Immature natural killer cell (primary cell): Measurements from ENCODE around the gene CCDC78. TPM values are rescaled to one million over a fixed set of nuclear protein-coding genes. Genes with fewer than 3 reads are reported as not detected.
A peak's percentile ranks its signal among the peaks of the same experiment; 100 is the strongest.

Experiments
- DNase-seq, 3 donors: peaks; one replicate each; pipeline ENCODE4 v3.0.0; 2022; ENCODE audit warnings: mixed read lengths in 1 of 3
- H3K27ac Mint-ChIP-seq, 6 donors: one replicate each; pipeline ENCODE4 v1.8.0; 2020; ENCODE audit warnings: mixed read lengths in 6 of 6, mild to moderate bottlenecking in 5 of 6, inconsistent platforms in 4 of 6, moderate library complexity in 3 of 6
- H3K27me3 Mint-ChIP-seq, 3 donors: one replicate each; pipeline ENCODE4 v1.8.0; 2020 to 2021; ENCODE audit warnings: low read depth in 3 of 3, mild to moderate bottlenecking in 3 of 3, mixed read lengths in 3 of 3, moderate library complexity in 3 of 3, inconsistent platforms in 1 of 3
- H3K36me3 Mint-ChIP-seq, 3 donors: one replicate each; pipeline ENCODE4 v1.8.0; 2020; ENCODE audit warnings: mixed read lengths in 3 of 3, inconsistent platforms in 2 of 3, mild to moderate bottlenecking in 2 of 3
- H3K4me1 Mint-ChIP-seq, 2 donors: one replicate each; pipeline ENCODE4 v1.8.0; 2020; ENCODE audit warnings: inconsistent platforms in 2 of 2, mild to moderate bottlenecking in 2 of 2, mixed read lengths in 2 of 2, moderate library complexity in 1 of 2
- H3K4me3 Mint-ChIP-seq, 5 donors: one replicate each; pipeline ENCODE4 v1.8.0; 2020; ENCODE audit warnings: mild to moderate bottlenecking in 5 of 5, mixed read lengths in 5 of 5, inconsistent platforms in 3 of 5, moderate library complexity in 3 of 5
- H3K9me3 Mint-ChIP-seq, 6 donors: one replicate each; pipeline ENCODE4 v1.8.0; 2020; ENCODE audit warnings: mild to moderate bottlenecking in 6 of 6, mixed read lengths in 6 of 6, inconsistent platforms in 4 of 6, moderate library complexity in 3 of 6
- polyA plus RNA-seq, 3 donors: library from polyadenylated mRNA; unstranded; fragments of 300-500 nt; fragmentation: Illumina TruSeq; gene quantifications; one replicate each; pipeline ENCODE4 v1.2.3, GENCODE V29; 2021

The CCDC78 gene
- polyA plus RNA-seq, 3 donors from 2014 or later, result 0.34 to 1.7 (median 1.4) TPM

- Mint-ChIP-seq H3K4me3 (peak overlapping the region in 2 of 5 donors; percentile 30 to 33), H3K27me3 (peaks cover 1 to 12% (median 8%) of the 10 kb centered on the region in 3 donors), H3K36me3 (peaks cover 0 to 2% (median 0%) of the 10 kb centered on the region in 3 donors), H3K4me1 (peaks cover 16 to 39% of the 10 kb centered on the region in 2 donors), H3K27ac (no peak overlapping the region), H3K9me3 (no peaks in the 10 kb centered on the region)
- DNase-seq, result no peak
These were observed 39.6 kb downstream of the CCDC78 start for GRCh38 chr16:686459-687260.

DNA sequence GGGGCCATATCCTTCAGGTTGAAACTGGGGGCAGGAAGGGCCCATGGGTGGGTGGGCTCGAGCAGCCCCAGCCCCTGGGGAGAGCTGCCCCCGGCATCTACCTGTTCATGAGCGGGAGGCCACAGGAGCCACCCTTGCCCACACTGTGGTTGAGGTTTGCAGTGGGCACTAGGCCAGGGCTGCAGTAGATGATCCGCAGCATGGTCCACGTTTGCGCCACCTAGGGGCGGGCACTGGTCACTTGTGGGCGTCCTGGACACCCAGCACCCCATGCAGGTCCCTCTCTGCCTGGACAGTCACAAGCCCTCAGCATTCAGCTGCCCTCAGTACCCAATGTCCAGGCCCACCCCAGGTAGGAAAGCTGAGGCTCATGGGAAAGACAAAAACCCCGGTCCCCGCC, 40.3 kb downstream of the CCDC78 start:
- peaks cover 1 to 12% (median 8%) of the 10 kb centered on the region in 3 donors for H3K27me3 Mint-ChIP-seq
- peaks cover 0 to 2% (median 0%) of the 10 kb centered on the region in 3 donors for H3K36me3 Mint-ChIP-seq
- H3K9me3 Mint-ChIP-seq, result no peaks in the 10 kb centered on the region
- DNase-seq, result no peak
- peak overlapping the region in 3 of 6 donors; percentile 59 to 78 (median 64) for H3K27ac Mint-ChIP-seq
- H3K4me1 Mint-ChIP-seq, result peaks cover 19 to 43% of the 10 kb centered on the region in 2 donors
- peak overlapping the region; percentile 23 to 58 (median 47) for H3K4me3 Mint-ChIP-seq

GRCh38 chr16:684961-685696, 41.1 kb downstream of the CCDC78 start:
- Mint-ChIP-seq H3K27ac (peak overlapping the region in 1 of 6 donors; percentile 23), H3K4me3 (peak overlapping the region in 1 of 5 donors; percentile 27), H3K27me3 (peaks cover 0 to 12% (median 3%) of the 10 kb centered on the region in 3 donors), H3K36me3 (peaks cover 0 to 2% (median 0%) of the 10 kb centered on the region in 3 donors), H3K4me1 (peaks cover 13 to 38% of the 10 kb centered on the region in 2 donors), H3K9me3 (no peaks in the 10 kb centered on the region)
- no peak for DNase-seq

- peak within 1 kb of the TSS in 5 of 6 donors; percentile 14 to 86 (median 61) for H3K27ac Mint-ChIP-seq
- peak; percentile 96 for DNase-seq
- peaks cover 0 to 2% (median 0%) of the 10 kb centered on the region in 3 donors for H3K36me3 Mint-ChIP-seq
- H3K4me1 Mint-ChIP-seq, result peaks cover 11 to 32% of the 10 kb centered on the region in 2 donors
- no peaks in the 10 kb centered on the region for H3K9me3 Mint-ChIP-seq
- H3K4me3 Mint-ChIP-seq, result peak within 1 kb of the TSS; percentile 70 to 83 (median 76)
- peaks cover 2 to 10% (median 3%) of the 10 kb centered on the region in 3 donors for H3K27me3 Mint-ChIP-seq
These were observed 42.0 kb downstream of the CCDC78 start, which contains the start of gene JMJD8 for GRCh38 chr16:684071-684794. Gene JMJD8, minus strand, starts transcription at chr16:684334. Its CDS starts 15 bp downstream, at chr16:684319.

- H3K4me1 Mint-ChIP-seq, result peaks cover 11 to 29% of the 10 kb centered on the region in 2 donors
- H3K27ac Mint-ChIP-seq, result peak overlapping the region in 4 of 6 donors; percentile 17 to 70 (median 48)
- H3K9me3 Mint-ChIP-seq, result no peaks in the 10 kb centered on the region
- DNase-seq, result no peak
- H3K36me3 Mint-ChIP-seq, result peaks cover 0 to 2% (median 0%) of the 10 kb centered on the region in 3 donors
- peaks cover 4 to 10% (median 5%) of the 10 kb centered on the region in 3 donors for H3K27me3 Mint-ChIP-seq
- peak overlapping the region; percentile 43 to 71 (median 58) for H3K4me3 Mint-ChIP-seq
These were observed 42.7 kb downstream of the CCDC78 start for GRCh38 chr16:683396-684070.

- Mint-ChIP-seq H3K36me3 (peaks cover 0 to 2% (median 0%) of the 10 kb centered on the region in 3 donors), H3K4me1 (peaks cover 11 to 29% of the 10 kb centered on the region in 2 donors), H3K4me3 (peak overlapping the region; percentile 56 to 73 (median 65)), H3K9me3 (no peaks in the 10 kb centered on the region), H3K27me3 (peaks cover 4 to 10% (median 5%) of the 10 kb centered on the region in 3 donors), H3K27ac (peak overlapping the region in 5 of 6 donors; percentile 22 to 75 (median 64))
- DNase-seq, result no peak
These were observed 43.5 kb downstream of the CCDC78 start for GRCh38 chr16:682493-683395.

DNA sequence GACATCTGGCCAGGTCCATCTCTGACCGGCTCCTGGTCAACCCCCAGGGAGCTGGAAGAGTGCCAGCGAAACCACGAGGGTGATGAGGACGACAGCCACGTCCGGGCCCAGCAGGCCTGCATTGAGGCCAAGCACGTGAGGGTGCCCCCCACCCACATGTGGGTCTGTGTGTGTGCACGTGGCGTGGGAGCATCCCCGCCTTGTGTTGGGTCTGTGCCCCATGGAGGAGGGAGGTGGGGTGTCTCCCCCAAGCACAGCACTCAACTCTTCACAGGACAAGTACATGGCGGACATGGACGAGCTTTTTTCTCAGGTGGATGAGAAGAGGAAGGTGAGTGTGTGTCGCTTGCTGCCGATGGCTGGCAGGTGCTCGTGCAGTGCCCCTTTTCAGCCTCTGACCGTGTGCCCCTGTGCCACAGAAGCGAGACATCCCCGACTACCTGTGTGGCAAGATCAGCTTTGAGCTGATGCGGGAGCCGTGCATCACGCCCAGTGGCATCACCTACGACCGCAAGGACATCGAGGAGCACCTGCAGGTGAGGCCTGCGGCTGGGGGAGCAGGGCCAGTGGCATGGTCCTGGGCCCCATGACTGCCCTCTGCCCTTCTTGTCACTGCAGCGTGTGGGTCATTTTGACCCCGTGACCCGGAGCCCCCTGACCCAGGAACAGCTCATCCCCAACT, 44.4 kb downstream of the CCDC78 start:
- no peak for DNase-seq
- H3K27me3 Mint-ChIP-seq, result peaks cover 4 to 10% (median 6%) of the 10 kb centered on the region in 3 donors

GRCh38 chr16:680967-681745, 45.1 kb downstream of the CCDC78 start:
- Mint-ChIP-seq H3K4me1 (peaks cover 11 to 26% of the 10 kb centered on the region in 2 donors), H3K27ac (peak overlapping the region in 4 of 6 donors; percentile 28 to 72 (median 46)), H3K36me3 (peaks cover 0 to 2% (median 0%) of the 10 kb centered on the region in 3 donors), H3K27me3 (peaks cover 4 to 8% (median 7%) of the 10 kb centered on the region in 3 donors), H3K4me3 (peak overlapping the region; percentile 59 to 73 (median 69)), H3K9me3 (no peaks in the 10 kb centered on the region)
- no peak for DNase-seq

More for the DNA sequence above, 44.4 kb downstream of the CCDC78 start:
- Mint-ChIP-seq H3K36me3 (peaks cover 0 to 2% (median 0%) of the 10 kb centered on the region in 3 donors), H3K4me3 (peak overlapping the region; percentile 56 to 73 (median 69)), H3K4me1 (peaks cover 11 to 26% of the 10 kb centered on the region in 2 donors), H3K27ac (peak overlapping the region in 3 of 6 donors; percentile 36 to 64 (median 57)), H3K9me3 (no peaks in the 10 kb centered on the region)

DNA sequence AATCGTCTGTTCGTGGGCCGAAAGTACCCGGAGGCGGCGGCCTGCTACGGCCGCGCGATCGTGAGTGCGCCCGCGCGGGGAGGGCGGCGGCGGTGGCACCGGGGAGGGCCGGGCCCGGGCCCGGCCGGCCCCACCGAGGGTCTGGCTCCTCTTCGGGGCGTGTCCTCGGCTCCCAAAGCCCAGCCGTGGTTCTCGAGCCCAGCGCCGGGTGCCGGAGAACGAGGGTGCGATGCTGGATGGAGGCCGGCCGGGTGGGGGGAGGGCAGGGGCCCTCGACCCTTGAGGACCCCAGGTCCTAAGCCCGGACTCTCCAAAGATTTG, 45.7 kb downstream of the CCDC78 start:
- DNase-seq, result no peak
- Mint-ChIP-seq H3K36me3 (peaks cover 0 to 2% (median 0%) of the 10 kb centered on the region in 3 donors), H3K4me3 (peak overlapping the region; percentile 59 to 81 (median 65)), H3K27ac (peak overlapping the region in 1 of 6 donors; percentile 72), H3K4me1 (peaks cover 11 to 21% of the 10 kb centered on the region in 2 donors), H3K9me3 (no peaks in the 10 kb centered on the region), H3K27me3 (peaks cover 4 to 7% (median 7%) of the 10 kb centered on the region in 3 donors)

DNA sequence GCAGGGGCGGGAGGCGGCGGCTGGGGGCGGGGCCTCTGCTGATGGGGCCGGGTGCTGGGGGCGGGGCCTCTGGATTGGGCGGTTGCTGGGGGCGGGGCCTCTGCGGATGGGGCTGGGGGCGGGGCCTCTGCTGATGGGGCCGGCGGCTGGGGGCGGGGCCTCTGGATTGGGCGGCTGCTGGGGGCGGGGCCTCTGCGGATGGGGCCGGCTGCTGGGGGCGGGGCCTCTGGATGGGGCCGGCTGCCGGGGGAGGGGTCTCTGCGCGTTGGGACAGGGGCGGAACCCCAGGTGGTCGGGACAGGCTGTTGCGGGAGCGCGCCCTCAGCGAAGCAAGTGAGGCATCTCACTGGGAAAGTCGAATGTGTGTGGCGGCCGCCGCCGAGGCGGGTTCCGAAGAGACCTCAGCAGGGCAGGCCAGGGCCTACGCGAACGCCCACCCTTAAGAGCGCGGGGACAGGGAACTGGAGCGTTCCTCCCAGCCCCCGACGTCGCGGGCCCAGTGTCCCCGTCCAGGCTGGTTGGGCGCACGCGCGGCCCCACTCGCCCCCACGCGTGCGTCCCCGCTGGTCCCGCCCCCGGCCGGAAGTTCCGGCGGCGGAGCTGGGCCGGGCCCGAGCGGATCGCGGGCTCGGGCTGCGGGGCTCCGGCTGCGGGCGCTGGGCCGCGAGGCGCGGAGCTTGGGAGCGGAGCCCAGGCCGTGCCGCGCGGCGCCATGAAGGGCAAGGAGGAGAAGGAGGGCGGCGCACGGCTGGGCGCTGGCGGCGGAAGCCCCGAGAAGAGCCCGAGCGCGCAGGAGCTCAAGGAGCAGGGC, 46.2 kb downstream of the CCDC78 start, which contains the start of gene STUB1:
STUB1 (plus strand) TSS at position 597 of the 811 bp plus-strand sequence; CDS start at position 713, 116 bp downstream.
- H3K4me3 Mint-ChIP-seq, result peak within 1 kb of the TSS; percentile 69 to 86 (median 81)
- DNase-seq, result peak; percentile 85 to 88 (median 87)
- H3K27ac Mint-ChIP-seq, result peak within 1 kb of the TSS in 4 of 6 donors; percentile 60 to 82 (median 76)
- no peaks in the 10 kb centered on the region for H3K9me3 Mint-ChIP-seq
- peaks cover 7 to 11% (median 7%) of the 10 kb centered on the region in 3 donors for H3K27me3 Mint-ChIP-seq
- peaks cover 0 to 2% (median 0%) of the 10 kb centered on the region in 3 donors for H3K36me3 Mint-ChIP-seq
- H3K4me1 Mint-ChIP-seq, result peaks cover 11 to 24% of the 10 kb centered on the region in 2 donors
